Caco-2 (cell line): ENCODE data around the gene SHOC2. TPM values are rescaled to one million over a fixed set of nuclear protein-coding genes. Genes with fewer than 3 reads are reported as not detected.

Source experiments
- BruUV-seq: library from RNA; stranded (reverse); fragments of 400-500 nt; replicated peaks from 2 replicates; lab custom pipeline; 2021; lab: Mats Ljungman, UMichigan
- CTCF ChIA-PET: fragments of 300-600 bp; sonication (Branson Sonifier 250); formaldehyde crosslinking; loops from one replicate; lab custom pipeline; 2022; ENCODE audit warnings: antibody characterized with exemption; lab: Charles Lee
- POLR2A ChIA-PET: fragments of 300-600 bp; sonication (Branson Sonifier 250); formaldehyde crosslinking; loops from one replicate; lab custom pipeline; 2022; ENCODE audit warnings: antibody characterized with exemption; lab: Charles Lee
- DNase-seq, 2 experiments: peaks; one replicate each; pipeline versions ENCODE4 v3.0.0 to v3.0.0-alpha.2; 2020 to 2022
- H3K27me3 ChIP-seq: replicated peaks from 2 replicates; pipeline ENCODE4 v1.6.0; 2011; ENCODE audit warnings: low read length; ENCODE audit not compliant: control insufficient read depth, insufficient read depth
- H3K36me3 ChIP-seq: 2 replicates; pipeline ENCODE4 v1.5.1; 2011; ENCODE audit warnings: low read length; ENCODE audit not compliant: control insufficient read depth, insufficient read depth
- H3K4me1 ChIP-seq: fragments of 250-450 bp; sonication (Bioruptor Pico); 2 replicates; pipeline ENCODE4 v1.5.1; 2020; ENCODE audit warnings: mild to moderate bottlenecking
- H3K4me3 ChIP-seq: 2 replicates; pipeline ENCODE4 v1.5.1; 2011; ENCODE audit warnings: low read depth, mild to moderate bottlenecking, control low read depth, low read length
- H3K9me3 ChIP-seq: fragments of 250-450 bp; sonication (Bioruptor Pico); 2 replicates; pipeline ENCODE4 v1.5.1; 2020; ENCODE audit warnings: mild to moderate bottlenecking, moderate library complexity
- H3K27ac Mint-ChIP-seq: one replicate; pipeline ENCODE4 v1.8.0; 2022; ENCODE audit warnings: mixed read lengths; ENCODE audit not compliant: unreplicated experiment
- H3K27me3 Mint-ChIP-seq: one replicate; pipeline ENCODE4 v1.8.0; 2022; ENCODE audit warnings: mixed read lengths; ENCODE audit not compliant: insufficient read depth, unreplicated experiment
- H3K36me3 Mint-ChIP-seq: one replicate; pipeline ENCODE4 v1.8.0; 2022; ENCODE audit warnings: mild to moderate bottlenecking, mixed read lengths; ENCODE audit not compliant: insufficient read depth, unreplicated experiment
- H3K4me1 Mint-ChIP-seq: one replicate; pipeline ENCODE4 v1.8.0; 2022; ENCODE audit warnings: low read depth, mixed read lengths; ENCODE audit not compliant: unreplicated experiment
- H3K4me3 Mint-ChIP-seq: one replicate; pipeline ENCODE4 v1.8.0; 2022; ENCODE audit warnings: mild to moderate bottlenecking, moderate library complexity, mixed read lengths; ENCODE audit not compliant: unreplicated experiment
- H3K9me3 Mint-ChIP-seq: one replicate; pipeline ENCODE4 v1.8.0; 2022; ENCODE audit warnings: mixed read lengths; ENCODE audit not compliant: unreplicated experiment
- intact Hi-C: fragments of 100-400 bp; cut with micrococcal nuclease; formaldehyde crosslinking; loops from one replicate; pipeline ENCODE4 v1.10.0; 2022; ENCODE audit not compliant: unreplicated experiment
- total RNA-seq: library from RNA; stranded (reverse); gene quantifications from 2 replicates; pipeline ENCODE4 v1.2.3, GENCODE V29; 2022
- TF ChIP-seq, protein P1 (sequence below), 2 experiments: fragments of 200-600 bp in 1 of 2; IDR thresholded peaks; 1 replicate in 1 of 2; 2 replicates in 1 of 2; pipeline versions ENCODE4 v1.5.1 to v1.8.0; 2011 to 2022; ENCODE audit warnings: antibody characterized with exemption in 1 of 2, control low read depth in 1 of 2, inconsistent platforms in 1 of 2, low read depth in 1 of 2, low read length in 1 of 2, mild to moderate bottlenecking in 1 of 2, moderate library complexity in 1 of 2; ENCODE audit not compliant: insufficient read depth in 1 of 2, severe bottlenecking in 1 of 2, unreplicated experiment in 1 of 2

The SHOC2 gene
- total RNA-seq, 1 experiment from 2014 or later, result 38.5 TPM

GRCh38 chr10:110959379-110960332 lies 40.3 kb downstream of the SHOC2 start:
- ChIA-PET CTCF (no interaction called here), POLR2A (no interaction called here)
- H3K4me3 Mint-ChIP-seq, result no peak overlapping the region
- Histone ChIP-seq H3K9me3 (no peaks in the 10 kb centered on the region), H3K4me3 (no peak overlapping the region), H3K4me1 (no peaks in the 10 kb centered on the region), H3K36me3 (no peaks in the 10 kb centered on the region), H3K27me3 (no peaks in the 10 kb centered on the region)
- TF ChIP-seq, protein P1, sequence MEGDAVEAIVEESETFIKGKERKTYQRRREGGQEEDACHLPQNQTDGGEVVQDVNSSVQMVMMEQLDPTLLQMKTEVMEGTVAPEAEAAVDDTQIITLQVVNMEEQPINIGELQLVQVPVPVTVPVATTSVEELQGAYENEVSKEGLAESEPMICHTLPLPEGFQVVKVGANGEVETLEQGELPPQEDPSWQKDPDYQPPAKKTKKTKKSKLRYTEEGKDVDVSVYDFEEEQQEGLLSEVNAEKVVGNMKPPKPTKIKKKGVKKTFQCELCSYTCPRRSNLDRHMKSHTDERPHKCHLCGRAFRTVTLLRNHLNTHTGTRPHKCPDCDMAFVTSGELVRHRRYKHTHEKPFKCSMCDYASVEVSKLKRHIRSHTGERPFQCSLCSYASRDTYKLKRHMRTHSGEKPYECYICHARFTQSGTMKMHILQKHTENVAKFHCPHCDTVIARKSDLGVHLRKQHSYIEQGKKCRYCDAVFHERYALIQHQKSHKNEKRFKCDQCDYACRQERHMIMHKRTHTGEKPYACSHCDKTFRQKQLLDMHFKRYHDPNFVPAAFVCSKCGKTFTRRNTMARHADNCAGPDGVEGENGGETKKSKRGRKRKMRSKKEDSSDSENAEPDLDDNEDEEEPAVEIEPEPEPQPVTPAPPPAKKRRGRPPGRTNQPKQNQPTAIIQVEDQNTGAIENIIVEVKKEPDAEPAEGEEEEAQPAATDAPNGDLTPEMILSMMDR (IDR thresholded peaks at IDR 0.05; ENCODE audit: insufficient read depth in 1 of 2, low read depth in 1 of 2, low read length in 1 of 2, severe bottlenecking in 1 of 2, unreplicated experiment in 1 of 2), result no peak
- H3K27ac Mint-ChIP-seq, result no peak overlapping the region
- intact Hi-C loops, result no loop called here
- no peaks in the 10 kb centered on the region for H3K4me1 Mint-ChIP-seq
- H3K27me3 Mint-ChIP-seq, result no peaks in the 10 kb centered on the region
- peaks cover 6% of the 10 kb centered on the region for H3K36me3 Mint-ChIP-seq
- H3K9me3 Mint-ChIP-seq, result no peaks in the 10 kb centered on the region
- BruUV-seq, result no TSS peak
- no peak for DNase-seq

DNA sequence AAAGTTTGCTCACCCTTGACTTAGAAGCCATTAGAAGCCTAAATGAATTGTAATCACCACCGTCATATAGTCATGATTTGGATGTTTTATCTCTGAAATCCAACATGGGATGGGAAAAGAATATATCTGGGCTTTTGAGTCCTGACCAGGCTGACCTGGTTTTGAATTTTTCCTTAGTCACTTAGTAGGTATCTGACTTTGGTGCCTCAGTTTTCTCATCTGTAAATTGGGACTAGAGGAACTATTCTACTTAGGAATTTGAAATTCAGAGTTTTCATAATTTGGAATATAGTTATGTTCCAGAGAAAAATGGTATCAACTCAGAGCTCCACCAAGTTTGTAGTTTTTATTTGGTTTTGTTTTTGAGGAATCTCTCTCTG lies 40.9 kb downstream of the SHOC2 start:
- no peaks in the 10 kb centered on the region for H3K4me1 Mint-ChIP-seq
- no peaks in the 10 kb centered on the region for H3K9me3 Mint-ChIP-seq
- no peak overlapping the region for H3K27ac Mint-ChIP-seq
- POLR2A ChIA-PET, result no interaction called here
- H3K27me3 Mint-ChIP-seq, result no peaks in the 10 kb centered on the region
- Histone ChIP-seq H3K4me1 (no peaks in the 10 kb centered on the region), H3K36me3 (no peaks in the 10 kb centered on the region), H3K4me3 (no peak overlapping the region), H3K9me3 (no peaks in the 10 kb centered on the region), H3K27me3 (no peaks in the 10 kb centered on the region)
- no peak for DNase-seq
- CTCF ChIA-PET, result no interaction called here
- BruUV-seq, result no TSS peak
- intact Hi-C loops, result no loop called here
- no peak overlapping the region for H3K4me3 Mint-ChIP-seq
- TF ChIP-seq, protein P1 (IDR thresholded peaks at IDR 0.05; ENCODE audit: insufficient read depth in 1 of 2, low read depth in 1 of 2, low read length in 1 of 2, severe bottlenecking in 1 of 2, unreplicated experiment in 1 of 2), result no peak
- H3K36me3 Mint-ChIP-seq, result peaks cover under 1% of the 10 kb centered on the region

DNA sequence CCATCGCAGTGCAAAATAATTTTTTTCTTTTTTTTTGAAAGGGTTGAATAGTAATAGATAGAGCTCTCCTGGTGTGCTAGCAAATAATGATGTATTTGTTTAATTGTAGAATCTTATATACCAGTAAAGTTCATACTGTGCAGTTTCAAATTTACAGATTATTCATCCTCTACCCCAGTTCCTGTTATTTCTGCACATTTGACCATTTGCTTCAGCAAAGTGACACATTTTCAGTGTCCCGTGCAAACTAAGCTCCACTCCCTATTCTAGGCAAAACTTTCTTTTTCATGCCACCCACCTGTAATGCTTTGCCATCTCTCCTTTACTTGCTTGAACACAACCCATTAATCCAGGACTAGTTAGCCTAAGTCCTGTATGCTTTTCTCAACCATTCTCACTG lies 43.0 kb downstream of the SHOC2 start:
- H3K9me3 ChIP-seq, result no peaks in the 10 kb centered on the region
- H3K9me3 Mint-ChIP-seq, result no peaks in the 10 kb centered on the region
- H3K36me3 Mint-ChIP-seq, result no peaks in the 10 kb centered on the region
- no peaks in the 10 kb centered on the region for H3K27me3 Mint-ChIP-seq
- no peak for DNase-seq
- intact Hi-C loops, result no loop called here
- no peaks in the 10 kb centered on the region for H3K4me1 ChIP-seq
- H3K36me3 ChIP-seq, result no peaks in the 10 kb centered on the region
- no peaks in the 10 kb centered on the region for H3K4me1 Mint-ChIP-seq
- TF ChIP-seq, protein P1 (IDR thresholded peaks at IDR 0.05; ENCODE audit: insufficient read depth in 1 of 2, low read depth in 1 of 2, low read length in 1 of 2, severe bottlenecking in 1 of 2, unreplicated experiment in 1 of 2), result no peak
- ChIA-PET POLR2A (no interaction called here), CTCF (no interaction called here)
- H3K27me3 ChIP-seq, result no peaks in the 10 kb centered on the region
- H3K4me3 ChIP-seq, result no peak overlapping the region
- H3K27ac Mint-ChIP-seq, result no peak overlapping the region
- no peak overlapping the region for H3K4me3 Mint-ChIP-seq
- BruUV-seq, result no TSS peak
